ENCODE results near the gene RPL15. TPM values are rescaled to one million over a fixed set of nuclear protein-coding genes. Genes with fewer than 3 reads are reported as not detected.

Gene RPL15
- total and polyA plus RNA-seq, 2 of the 8 experiments (the other 6 are each of a cell fraction or from before 2014, with no cell fraction given): 2,819 to 6,473 TPM

- Histone ChIP-seq H3K4me3 (ENCODE audit: extremely low read depth in 1 of 4, insufficient read depth in 2 of 4, low read depth in 3 of 4, low read length in 4 of 4) (0 out of 8 replicates have a peak overlapping the region, but pooled peaks of 1 of the 4 experiments have one; percentile 10), H3K14ac (ENCODE audit: insufficient read length) (no peak overlapping the region), H2AK5ac (ENCODE audit: low read depth, low read length) (no peak overlapping the region), H2BK5ac (ENCODE audit: low read depth, low read length) (no peak overlapping the region), H3K4me1 (replicated peaks in 1 of 4; ENCODE audit: control insufficient read depth in 3 of 4, insufficient read depth in 4 of 4, low read length in 3 of 4) (peaks cover 5 to 8% (median 6%) of the 10 kb centered on the region in 4 experiments; a peak in 5 of 7 replicates), H4K91ac (replicated peaks; ENCODE audit: insufficient read length, low read length) (no peak overlapping the region), H4K8ac (ENCODE audit: extremely low read depth, insufficient read depth, low read length) (no peak overlapping the region), H3K9ac (replicated peaks in 1 of 4; ENCODE audit: extremely low read depth in 1 of 4, low read depth in 3 of 4, low read length in 3 of 4) (no peak overlapping the region), H2BK15ac (ENCODE audit: low read length) (no peak overlapping the region), H3K79me2 (ENCODE audit: control insufficient read depth in 1 of 2, insufficient read depth in 2 of 2, low read length in 2 of 2) (peaks cover 0 to 31% of the 10 kb centered on the region in 2 experiments; a peak in 2 of 4 replicates), H3K23me2 (ENCODE audit: low read depth, low read length) (peaks cover 17% of the 10 kb centered on the region), H3K18ac (ENCODE audit: extremely low read depth, low read length) (no peak overlapping the region), H3K79me1 (ENCODE audit: low read depth, low read length) (no peaks in the 10 kb centered on the region), H3K9me3 (ENCODE audit: insufficient read depth in 2 of 2, low read depth in 1 of 2, low read length in 1 of 2) (no peaks in the 10 kb centered on the region), H4K5ac (ENCODE audit: insufficient read length, low read depth, low read length) (no peak overlapping the region), H2BK20ac (ENCODE audit: low read length) (no peak overlapping the region), H3K36me3 (ENCODE audit: control insufficient read depth in 2 of 4, insufficient read depth in 4 of 4, low read length in 3 of 4) (peaks cover 15 to 36% (median 22%) of the 10 kb centered on the region in 4 experiments), H2BK120ac (replicated peaks; ENCODE audit: low read depth, low read length) (no peak overlapping the region), H2BK12ac (ENCODE audit: low read depth, low read length) (no peak overlapping the region), H3K4ac (replicated peaks; ENCODE audit: insufficient read length, low read depth, low read length) (no peak overlapping the region), H3K27ac (ENCODE audit: low read depth, low read length) (no peak overlapping the region), H3K27me3 (replicated peaks in 1 of 4; ENCODE audit: control insufficient read depth in 3 of 4, extremely low read depth in 1 of 4, insufficient read depth in 3 of 4, low read length in 3 of 4) (no peaks in the 10 kb centered on the region; a peak in 1 of 7 replicates), H4K20me1 (replicated peaks in 1 of 2; ENCODE audit: control insufficient read depth in 1 of 2, insufficient read depth in 2 of 2, low read length in 2 of 2) (peaks cover 9 to 14% of the 10 kb centered on the region in 2 experiments), H3K4me2 (ENCODE audit: insufficient read depth in 1 of 2, low read depth in 2 of 2, low read length in 2 of 2) (0 out of 4 replicates have a peak overlapping the region, but pooled peaks of 1 of the 2 experiments have one; percentile 18), H3K23ac (ENCODE audit: insufficient read length) (no peak overlapping the region), H2AFZ (ENCODE audit: low read length) (no peak overlapping the region), H3K56ac (replicated peaks; ENCODE audit: insufficient read length, low read depth, low read length) (no peak overlapping the region)
- TF ChIP-seq POLR2AphosphoS5 (IDR thresholded peaks at IDR 0.05; ENCODE audit: low read depth, low read length) (peak; percentile 84), TAF7 (optimal IDR thresholded peaks at IDR 0.05; ENCODE audit: borderline replicate concordance, low read depth, low read length) (peak; percentile 24), POLR2A (IDR thresholded peaks at IDR 0.05; ENCODE audit: control extremely low read depth in 1 of 2, low read depth in 2 of 2, low read length in 2 of 2) (peak in 1 of 2 experiments; percentile 95; a peak in 2 of 3 replicates), TBP (IDR thresholded peaks at IDR 0.05; ENCODE audit: low read depth, low read length) (no peak), USF2 (IDR thresholded peaks at IDR 0.05; ENCODE audit: low read length) (no peak)
- TF ChIP-seq, protein P1, sequence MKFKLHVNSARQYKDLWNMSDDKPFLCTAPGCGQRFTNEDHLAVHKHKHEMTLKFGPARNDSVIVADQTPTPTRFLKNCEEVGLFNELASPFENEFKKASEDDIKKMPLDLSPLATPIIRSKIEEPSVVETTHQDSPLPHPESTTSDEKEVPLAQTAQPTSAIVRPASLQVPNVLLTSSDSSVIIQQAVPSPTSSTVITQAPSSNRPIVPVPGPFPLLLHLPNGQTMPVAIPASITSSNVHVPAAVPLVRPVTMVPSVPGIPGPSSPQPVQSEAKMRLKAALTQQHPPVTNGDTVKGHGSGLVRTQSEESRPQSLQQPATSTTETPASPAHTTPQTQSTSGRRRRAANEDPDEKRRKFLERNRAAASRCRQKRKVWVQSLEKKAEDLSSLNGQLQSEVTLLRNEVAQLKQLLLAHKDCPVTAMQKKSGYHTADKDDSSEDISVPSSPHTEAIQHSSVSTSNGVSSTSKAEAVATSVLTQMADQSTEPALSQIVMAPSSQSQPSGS (IDR thresholded peaks at IDR 0.05; ENCODE audit: low read length): peak; percentile 68
- no peak for DNase-seq (ENCODE audit: low read depth in 1 of 2, low spot score in 2 of 2)
- FAIRE-seq: no peak
- 90% methylated on average over 5 of the region's 5 CpGs; no CpG with 5 or more reads in 1 of the 2 experiments for WGBS, 2 experiments (ENCODE audit: extremely low coverage in 1 of 2, insufficient coverage in 1 of 2, insufficient read length in 1 of 2, insufficient replicate concordance in 2 of 2, low coverage in 1 of 2, low lambda C conversion rate in 2 of 2, missing lambda C conversion rate in 1 of 2)
- ChIA-PET POLR2A (ENCODE audit: partially characterized antibody) (interaction anchor here (0.6 to 11.5 kb wide), 9 partner anchors 12 to 401 kb away, joined by 3 to 363 read pairs (median 47); partner anchors contain the start of gene NR1D2), CTCF (ENCODE audit: partially characterized antibody) (no interaction called here)
Measured at GRCh38 chr3:23920151-23920655, 3.3 kb downstream of the RPL15 start.

Data from H1 (cell line).